Endodermal cell (in vitro differentiated cells): ENCODE measurements around the gene PARP1. TPM values are rescaled to one million over a fixed set of nuclear protein-coding genes. Genes with fewer than 3 reads are reported as not detected.
A peak's percentile ranks its signal among the peaks of the same experiment; 100 is the strongest.

Experiments used
- DNase-seq: peaks from one replicate; pipeline ENCODE4 v3.0.0-alpha.2; 2017
- H3K27ac ChIP-seq: 2 replicates; pipeline ENCODE4 v1.5.1; 2013; ENCODE audit warnings: mild to moderate bottlenecking, low read depth, low read length, moderate library complexity
- H3K27me3 ChIP-seq: 2 replicates; pipeline ENCODE4 v1.6.1; 2013; ENCODE audit warnings: mild to moderate bottlenecking, low read length, moderate library complexity; ENCODE audit not compliant: insufficient read depth, control insufficient read depth, poor library complexity, severe bottlenecking
- H3K36me3 ChIP-seq: 2 replicates; pipeline ENCODE4 v1.7.0; 2013; ENCODE audit warnings: mild to moderate bottlenecking, low read length, moderate library complexity; ENCODE audit not compliant: control insufficient read depth, insufficient read depth
- H3K4me1 ChIP-seq: one replicate; pipeline ENCODE4 v1.7.0; 2013; ENCODE audit warnings: low read length; ENCODE audit not compliant: control insufficient read depth, insufficient read depth
- H3K4me3 ChIP-seq: 2 replicates; pipeline ENCODE4 v1.5.1; 2013; ENCODE audit warnings: mild to moderate bottlenecking, low read length, moderate library complexity
- H3K9ac ChIP-seq: 2 replicates; pipeline ENCODE4 v1.6.1; 2013; ENCODE audit warnings: mild to moderate bottlenecking, low read length, moderate library complexity; ENCODE audit not compliant: poor library complexity, severe bottlenecking; ENCODE audit errors: extremely low read depth
- H3K9me3 ChIP-seq: 2 replicates; pipeline ENCODE4 v1.6.1; 2013; ENCODE audit warnings: mild to moderate bottlenecking, low read length, moderate library complexity; ENCODE audit not compliant: control insufficient read depth
- H3K27ac Mint-ChIP-seq: 2 replicates; pipeline ENCODE4 v1.8.0; 2020; ENCODE audit warnings: mixed read lengths
- H3K27me3 Mint-ChIP-seq: 2 replicates; pipeline ENCODE4 v1.8.0; 2021; ENCODE audit warnings: mild to moderate bottlenecking, mixed read lengths; ENCODE audit not compliant: insufficient read depth
- H3K36me3 Mint-ChIP-seq: 2 replicates; pipeline ENCODE4 v1.8.0; 2020; ENCODE audit warnings: low read depth, mixed read lengths
- H3K4me1 Mint-ChIP-seq: 2 replicates; pipeline ENCODE4 v1.8.0; 2020; ENCODE audit warnings: mixed read lengths
- H3K4me3 Mint-ChIP-seq: 2 replicates; pipeline ENCODE4 v1.8.0; 2020; ENCODE audit warnings: mild to moderate bottlenecking, moderate library complexity, mixed read lengths
- H3K9me3 Mint-ChIP-seq: 2 replicates; pipeline ENCODE4 v1.8.0; 2020; ENCODE audit warnings: mild to moderate bottlenecking, mixed read lengths
- WGBS, 2 experiments: methylation state at CpG; one replicate each; pipeline versions ENCODE4 v1.1.5 to v1.1.7; 2013; ENCODE audit warnings: missing lambda C conversion rate in 2 of 2, mixed read lengths in 1 of 2; ENCODE audit not compliant: insufficient coverage in 1 of 2, insufficient read length in 1 of 2; 5-methylcytosine and 5-hydroxymethylcytosine counted together
- total RNA-seq, 2 donors: library from RNA; stranded (reverse); fragmentation: NEBNext Ultra II Directional in 1 of 2; extraction: Animal tissue kit (Norgen Biotek cat#: 25700) in 1 of 2; gene quantifications; 2 replicates in 1 of 2; 3 replicates in 1 of 2; pipeline ENCODE4 v1.2.1, GENCODE V29; 2021
- TF ChIP-seq, protein P1 (sequence below): fragments of 200-600 bp; sonication (generic); conservative IDR thresholded peaks from 2 replicates; pipeline ENCODE4 v1.5.0; 2021; ENCODE audit warnings: antibody characterized with exemption, mild to moderate bottlenecking

The PARP1 gene
- total RNA-seq, 2 donors from 2014 or later, result 170 to 173 TPM

DNA sequence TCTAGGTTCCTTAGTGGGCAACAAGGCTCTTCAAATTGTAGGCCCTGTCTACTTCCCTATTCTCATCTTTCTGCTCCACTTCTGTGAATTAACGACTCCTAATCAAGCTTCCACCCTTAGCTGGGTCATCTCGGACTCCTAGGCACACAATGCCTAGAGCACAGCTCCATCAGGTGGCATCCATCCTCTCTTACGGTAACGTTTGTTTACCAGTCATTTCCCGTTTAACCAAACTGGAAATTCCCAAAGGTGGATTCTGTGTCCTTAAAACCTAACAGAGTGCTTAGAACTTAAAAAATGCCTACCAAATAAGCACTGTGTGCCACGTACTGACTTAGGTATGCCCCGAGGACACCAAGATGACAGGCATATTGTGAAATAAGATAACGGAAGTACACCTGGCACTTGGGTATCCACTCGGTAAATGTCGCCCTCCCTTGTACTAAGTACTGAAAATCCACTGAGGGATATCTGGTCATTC lies 1.5 kb downstream of the PARP1 start:
- peak overlapping the region; percentile 74 for H3K9ac ChIP-seq
- peaks cover 4% of the 10 kb centered on the region for H3K4me1 ChIP-seq
- peak overlapping the region; percentile 15 for H3K27ac Mint-ChIP-seq
- peaks cover 10% of the 10 kb centered on the region for H3K36me3 Mint-ChIP-seq
- DNase-seq, result no peak
- H3K27me3 Mint-ChIP-seq, result no peaks in the 10 kb centered on the region
- H3K27me3 ChIP-seq, result no peaks in the 10 kb centered on the region
- H3K4me1 Mint-ChIP-seq, result peaks cover 40% of the 10 kb centered on the region
- no peaks in the 10 kb centered on the region for H3K9me3 Mint-ChIP-seq
- H3K4me3 ChIP-seq, result peak overlapping the region; percentile 97
- H3K27ac ChIP-seq, result no peak overlapping the region
- no peaks in the 10 kb centered on the region for H3K9me3 ChIP-seq
- peaks cover 14% of the 10 kb centered on the region for H3K36me3 ChIP-seq
- TF ChIP-seq, protein P1, sequence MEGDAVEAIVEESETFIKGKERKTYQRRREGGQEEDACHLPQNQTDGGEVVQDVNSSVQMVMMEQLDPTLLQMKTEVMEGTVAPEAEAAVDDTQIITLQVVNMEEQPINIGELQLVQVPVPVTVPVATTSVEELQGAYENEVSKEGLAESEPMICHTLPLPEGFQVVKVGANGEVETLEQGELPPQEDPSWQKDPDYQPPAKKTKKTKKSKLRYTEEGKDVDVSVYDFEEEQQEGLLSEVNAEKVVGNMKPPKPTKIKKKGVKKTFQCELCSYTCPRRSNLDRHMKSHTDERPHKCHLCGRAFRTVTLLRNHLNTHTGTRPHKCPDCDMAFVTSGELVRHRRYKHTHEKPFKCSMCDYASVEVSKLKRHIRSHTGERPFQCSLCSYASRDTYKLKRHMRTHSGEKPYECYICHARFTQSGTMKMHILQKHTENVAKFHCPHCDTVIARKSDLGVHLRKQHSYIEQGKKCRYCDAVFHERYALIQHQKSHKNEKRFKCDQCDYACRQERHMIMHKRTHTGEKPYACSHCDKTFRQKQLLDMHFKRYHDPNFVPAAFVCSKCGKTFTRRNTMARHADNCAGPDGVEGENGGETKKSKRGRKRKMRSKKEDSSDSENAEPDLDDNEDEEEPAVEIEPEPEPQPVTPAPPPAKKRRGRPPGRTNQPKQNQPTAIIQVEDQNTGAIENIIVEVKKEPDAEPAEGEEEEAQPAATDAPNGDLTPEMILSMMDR, result no peak
- 18 to 26% methylated on average over 10 of the region's 10 CpGs for WGBS, 2 experiments
- H3K4me3 Mint-ChIP-seq, result peak overlapping the region; percentile 92

DNA sequence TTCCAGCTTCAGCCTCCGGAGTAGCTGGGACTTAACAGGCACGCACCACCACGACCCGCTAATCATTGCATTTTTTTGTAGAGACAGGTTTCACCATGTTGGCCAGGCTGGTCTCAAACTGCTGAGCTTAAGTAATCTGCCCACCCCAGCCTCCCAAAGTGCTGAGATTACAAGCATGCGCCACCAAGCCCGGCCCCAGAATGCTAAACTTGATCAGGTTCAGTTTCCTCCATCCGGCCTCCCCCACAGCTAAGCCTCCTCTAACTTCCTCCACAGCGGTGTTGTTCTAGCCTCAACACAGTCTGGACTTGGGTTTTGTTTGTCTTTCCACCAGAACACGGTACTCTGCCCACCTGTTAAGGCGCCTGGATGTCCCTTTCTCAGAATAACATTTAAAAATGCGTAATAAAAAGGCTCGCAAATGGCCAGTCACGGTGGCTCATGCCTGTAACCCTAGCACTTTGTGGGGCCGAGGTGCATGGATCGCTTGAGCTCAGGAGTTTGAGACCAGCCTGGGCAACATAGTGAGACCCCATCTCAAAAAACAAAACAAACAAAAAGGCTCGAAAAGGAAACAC lies 2.4 kb downstream of the PARP1 start:
- Mint-ChIP-seq H3K9me3 (no peaks in the 10 kb centered on the region), H3K4me1 (peaks cover 40% of the 10 kb centered on the region), H3K27ac (peak overlapping the region; percentile 78), H3K4me3 (peak overlapping the region; percentile 92), H3K27me3 (no peaks in the 10 kb centered on the region), H3K36me3 (peaks cover 19% of the 10 kb centered on the region)
- WGBS, 2 experiments, result 49 to 55% methylated on average over 11 to 16 of the region's 16 CpGs
- H3K9ac ChIP-seq, result no peak overlapping the region
- DNase-seq, result peak; percentile 66
- no peak overlapping the region for H3K27ac ChIP-seq
- H3K9me3 ChIP-seq, result no peaks in the 10 kb centered on the region
- peaks cover 4% of the 10 kb centered on the region for H3K4me1 ChIP-seq
- TF ChIP-seq, protein P1, result no peak
- H3K36me3 ChIP-seq, result peaks cover 23% of the 10 kb centered on the region
- peak overlapping the region; percentile 97 for H3K4me3 ChIP-seq
- H3K27me3 ChIP-seq, result no peaks in the 10 kb centered on the region

DNA sequence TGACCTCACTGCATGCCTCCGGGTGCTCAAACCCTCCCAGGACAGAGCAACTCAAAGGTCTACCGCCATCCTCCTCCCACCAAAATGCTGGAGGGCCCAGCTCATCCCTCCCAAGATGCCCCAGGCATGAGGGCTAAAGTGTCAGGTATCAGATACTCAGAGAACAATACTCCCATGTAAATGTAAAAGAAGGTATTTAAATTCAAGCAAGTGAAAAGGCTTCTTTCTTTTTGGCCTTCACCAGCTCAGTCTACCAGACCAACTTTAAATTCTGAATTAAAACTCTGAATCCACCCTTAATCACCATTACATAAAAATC lies 3.0 kb downstream of the PARP1 start:
- H3K4me1 Mint-ChIP-seq, result peaks cover 40% of the 10 kb centered on the region
- no peaks in the 10 kb centered on the region for H3K9me3 Mint-ChIP-seq
- no peaks in the 10 kb centered on the region for H3K9me3 ChIP-seq
- no peaks in the 10 kb centered on the region for H3K27me3 Mint-ChIP-seq
- H3K4me3 ChIP-seq, result peak overlapping the region; percentile 97
- DNase-seq, result peak; percentile 79
- H3K36me3 ChIP-seq, result peaks cover 29% of the 10 kb centered on the region
- H3K27ac ChIP-seq, result no peak overlapping the region
- peaks cover 26% of the 10 kb centered on the region for H3K36me3 Mint-ChIP-seq
- H3K9ac ChIP-seq, result no peak overlapping the region
- peaks cover 4% of the 10 kb centered on the region for H3K4me1 ChIP-seq
- TF ChIP-seq, protein P1, result no peak
- 39% methylated on average over 2 of the region's 2 CpGs; no CpG with 5 or more reads in 1 of the 2 experiments for WGBS, 2 experiments
- H3K27ac Mint-ChIP-seq, result peak overlapping the region; percentile 78
- no peaks in the 10 kb centered on the region for H3K27me3 ChIP-seq
- peak overlapping the region; percentile 92 for H3K4me3 Mint-ChIP-seq
